Measurements from ENCODE around the gene HBB.
"Not testable (repeated sequence)": the region's sequence is repeated elsewhere in the genome, so short reads cannot be mapped to it uniquely, and the experiment has no call there.

HBB gene

GRCh38 chr11:5226732-5227310 lies at the start of gene HBB:
HBB (minus strand) TSS chr11:5227071; CDS start chr11:5227021, 50 bp downstream.
- no peak for DNase-seq

GRCh38 chr11:5275369-5276110 lies 48.7 kb upstream of the HBB start:
- no peak for DNase-seq

- DNase-seq = no peak
These were observed 47.5 kb upstream of the HBB start for GRCh38 chr11:5274395-5274794.

- no peak for DNase-seq
These were observed 45.6 kb upstream of the HBB start for GRCh38 chr11:5272395-5273017.

- DNase-seq = no peak
These were observed 42.9 kb upstream of the HBB start, which contains the start of gene HBE1 for GRCh38 chr11:5269715-5270147. HBE1 (minus strand) TSS chr11:5269945; CDS start chr11:5269890, 55 bp downstream.

- no peak for DNase-seq
These were observed 40.2 kb upstream of the HBB start for GRCh38 chr11:5267033-5267563.

- DNase-seq = no peak
These were observed 39.7 kb upstream of the HBB start for GRCh38 chr11:5266609-5267008.

GRCh38 chr11:5265832-5266231 lies 39.0 kb upstream of the HBB start:
- DNase-seq = no peak

- no peak for DNase-seq
These were observed 31.8 kb upstream of the HBB start for GRCh38 chr11:5258543-5259262.

- DNase-seq = no peak
These were observed 30.4 kb upstream of the HBB start for GRCh38 chr11:5257296-5257695.

- not testable (repeated sequence) for DNase-seq
These were observed 28.0 kb upstream of the HBB start, which contains the start of gene HBG2 for GRCh38 chr11:5254646-5255413. HBG2 (minus strand) TSS chr11:5254781; CDS start chr11:5254728, 53 bp downstream.

- DNase-seq = not testable (repeated sequence)
These were observed 27.2 kb upstream of the HBB start for GRCh38 chr11:5254023-5254422.

GRCh38 chr11:5253440-5253839 lies 26.6 kb upstream of the HBB start:
- DNase-seq = not testable (repeated sequence)

- DNase-seq = no peak
These were observed 26.0 kb upstream of the HBB start for GRCh38 chr11:5252919-5253265.

- no peak for DNase-seq
These were observed 25.5 kb upstream of the HBB start for GRCh38 chr11:5252192-5252918.

GRCh38 chr11:5251746-5252145 lies 24.9 kb upstream of the HBB start:
- no peak for DNase-seq

GRCh38 chr11:5250543-5251204 lies 23.8 kb upstream of the HBB start:
- DNase-seq = no peak

GRCh38 chr11:5249807-5250396 lies 23.0 kb upstream of the HBB start, which contains the start of gene HBG1:
HBG1 (minus strand) TSS chr11:5249857; CDS start chr11:5249804, 53 bp downstream.
- DNase-seq = not testable (repeated sequence)

- DNase-seq = not testable (repeated sequence)
These were observed 21.6 kb upstream of the HBB start for GRCh38 chr11:5248498-5248897.

GRCh38 chr11:5247472-5248192 lies 20.8 kb upstream of the HBB start:
- DNase-seq = peak; percentile 4
